SK-N-SH treated with all-trans-retinoic acid at 6 μM for 48 hours (cell line): ENCODE results near the gene SMAGP.

Source experiments
- ATAC-seq: fragments of 200-7000 bp; cut with Tn5 transposase; 3 replicates; pipeline ENCODE4 v1.9.1; 2020; ENCODE audit warnings: mild to moderate bottlenecking, moderate library complexity
- BACH2 ChIP-seq: fragments of 250-450 bp; sonication (Bioruptor Pico); IDR thresholded peaks from 2 replicates; pipeline ENCODE4 v1.9.0; 2021; ENCODE audit warnings: mild to moderate bottlenecking, borderline replicate concordance
- CSDC2 ChIP-seq: fragments of 250-450 bp; sonication (Bioruptor Pico); IDR thresholded peaks from 2 replicates; pipeline ENCODE4 v1.5.0; 2020; ENCODE audit warnings: mild to moderate bottlenecking, moderate library complexity
- ESRRG ChIP-seq: fragments of 250-450 bp; sonication (Bioruptor Pico); IDR thresholded peaks from 2 replicates; pipeline ENCODE4 v1.6.1; 2021; ENCODE audit warnings: mild to moderate bottlenecking
- GLIS3 ChIP-seq: fragments of 250-450 bp; sonication (Bioruptor Pico); IDR thresholded peaks from 2 replicates; pipeline ENCODE4 v1.5.0; 2020; ENCODE audit warnings: mild to moderate bottlenecking, moderate library complexity
- ISL1 ChIP-seq: fragments of 250-450 bp; sonication (Bioruptor Pico); IDR thresholded peaks from 2 replicates; pipeline ENCODE4 v2.1.2; 2022; ENCODE audit warnings: mild to moderate bottlenecking, moderate library complexity
- PPARA ChIP-seq: fragments of 250-450 bp; sonication (Bioruptor Pico); IDR thresholded peaks from 2 replicates; pipeline ENCODE4 v1.5.0; 2020; ENCODE audit warnings: mild to moderate bottlenecking, borderline replicate concordance
- RARB ChIP-seq: fragments of 250-450 bp; sonication (Bioruptor Pico); IDR thresholded peaks from 2 replicates; pipeline ENCODE4 v1.8.0; 2021; ENCODE audit warnings: mild to moderate bottlenecking, moderate library complexity
- SNAI2 ChIP-seq: fragments of 250-450 bp; sonication (Bioruptor Pico); IDR thresholded peaks from 2 replicates; pipeline ENCODE4 v1.5.0; 2020; ENCODE audit warnings: mild to moderate bottlenecking, moderate library complexity
- TCF4 ChIP-seq: fragments of 250-450 bp; sonication (Bioruptor Pico); IDR thresholded peaks from 2 replicates; pipeline ENCODE4 v1.8.0; 2021; ENCODE audit warnings: mild to moderate bottlenecking, moderate library complexity, borderline replicate concordance
- TOX ChIP-seq: fragments of 250-450 bp; sonication (Bioruptor Pico); IDR thresholded peaks from 2 replicates; pipeline ENCODE4 v1.8.0; 2021; ENCODE audit warnings: mild to moderate bottlenecking, moderate library complexity, borderline replicate concordance
- ZC3H10 ChIP-seq: fragments of 250-450 bp; sonication (Bioruptor Pico); IDR thresholded peaks from 2 replicates; pipeline ENCODE4 v1.5.1; 2021; ENCODE audit warnings: mild to moderate bottlenecking, moderate library complexity
- ZFP3 ChIP-seq: fragments of 250-450 bp; sonication (Bioruptor Pico); IDR thresholded peaks from 2 replicates; pipeline ENCODE4 v1.5.0; 2020; ENCODE audit warnings: mild to moderate bottlenecking, moderate library complexity
- ZNF565 ChIP-seq: fragments of 450-650 bp; formaldehyde crosslinking; conservative IDR thresholded peaks from 2 replicates; pipeline ENCODE4 v1.5.0; 2020; ENCODE audit warnings: low read depth, mild to moderate bottlenecking, moderate library complexity
- ZNF70 ChIP-seq: fragments of 450-650 bp; formaldehyde crosslinking; IDR thresholded peaks from 2 replicates; pipeline ENCODE4 v1.5.0; 2020; ENCODE audit warnings: mild to moderate bottlenecking, moderate library complexity
- ZNF8 ChIP-seq: fragments of 450-650 bp; formaldehyde crosslinking; IDR thresholded peaks from 2 replicates; pipeline ENCODE4 v1.5.0; 2020; ENCODE audit warnings: mild to moderate bottlenecking, moderate library complexity
- TF ChIP-seq, protein P1 (sequence below): fragments of 250-450 bp; sonication (Bioruptor Pico); IDR thresholded peaks from 2 replicates; pipeline ENCODE4 v1.8.0; 2021; ENCODE audit warnings: low read depth, mild to moderate bottlenecking, moderate library complexity, borderline replicate concordance
- TF ChIP-seq, protein P2 (sequence below): fragments of 250-450 bp; sonication (Bioruptor Pico); IDR thresholded peaks from 2 replicates; pipeline ENCODE4 v1.8.0; 2020; ENCODE audit warnings: mild to moderate bottlenecking, moderate library complexity, borderline replicate concordance
- TF ChIP-seq, protein P3 (sequence below): fragments of 250-450 bp; sonication (Bioruptor Pico); IDR thresholded peaks from 2 replicates; pipeline ENCODE4 v1.5.1; 2020; ENCODE audit warnings: low read depth, mild to moderate bottlenecking, moderate library complexity
- TF ChIP-seq, protein P4 (sequence below): fragments of 250-450 bp; sonication (Bioruptor Pico); IDR thresholded peaks from 2 replicates; pipeline ENCODE4 v1.5.0; 2020; ENCODE audit warnings: mild to moderate bottlenecking, moderate library complexity
- TF ChIP-seq, protein P5 (sequence below): fragments of 250-450 bp; sonication (Bioruptor Pico); IDR thresholded peaks from 2 replicates; pipeline ENCODE4 v1.5.1; 2021; ENCODE audit warnings: mild to moderate bottlenecking, moderate library complexity

Gene SMAGP

DNA sequence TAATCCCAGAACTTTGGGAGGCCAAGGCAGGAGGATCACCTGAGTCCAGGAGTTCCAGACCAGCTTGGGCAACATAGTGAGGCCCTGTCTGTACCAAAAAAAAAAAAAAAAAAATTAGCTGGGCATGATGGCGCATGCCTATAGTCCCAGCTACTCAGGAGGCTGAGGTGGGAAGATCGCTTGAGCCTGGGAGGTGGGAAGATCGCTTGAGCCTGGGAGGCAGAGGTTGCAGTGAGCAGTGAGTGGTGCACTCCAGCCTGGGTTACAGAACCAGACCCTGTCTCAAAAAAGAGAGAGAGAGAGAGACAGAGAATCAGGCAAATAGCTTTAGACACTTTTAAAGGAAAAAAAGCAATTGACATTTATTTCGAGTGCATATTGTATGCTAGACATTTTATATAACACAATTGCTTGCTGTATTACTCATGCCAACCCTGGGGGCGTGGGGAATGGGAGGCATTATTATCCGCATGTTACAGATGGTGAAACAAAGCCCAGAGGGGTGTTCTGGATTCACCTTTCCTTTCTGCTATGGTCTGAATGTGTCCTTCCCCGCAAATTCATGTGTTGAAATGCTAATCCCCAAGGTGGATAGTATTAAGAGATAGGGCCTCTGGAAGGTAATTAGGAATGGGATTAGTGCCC is 62.1 kb downstream of the SMAGP start (continued):
- TF ChIP-seq, protein P1, sequence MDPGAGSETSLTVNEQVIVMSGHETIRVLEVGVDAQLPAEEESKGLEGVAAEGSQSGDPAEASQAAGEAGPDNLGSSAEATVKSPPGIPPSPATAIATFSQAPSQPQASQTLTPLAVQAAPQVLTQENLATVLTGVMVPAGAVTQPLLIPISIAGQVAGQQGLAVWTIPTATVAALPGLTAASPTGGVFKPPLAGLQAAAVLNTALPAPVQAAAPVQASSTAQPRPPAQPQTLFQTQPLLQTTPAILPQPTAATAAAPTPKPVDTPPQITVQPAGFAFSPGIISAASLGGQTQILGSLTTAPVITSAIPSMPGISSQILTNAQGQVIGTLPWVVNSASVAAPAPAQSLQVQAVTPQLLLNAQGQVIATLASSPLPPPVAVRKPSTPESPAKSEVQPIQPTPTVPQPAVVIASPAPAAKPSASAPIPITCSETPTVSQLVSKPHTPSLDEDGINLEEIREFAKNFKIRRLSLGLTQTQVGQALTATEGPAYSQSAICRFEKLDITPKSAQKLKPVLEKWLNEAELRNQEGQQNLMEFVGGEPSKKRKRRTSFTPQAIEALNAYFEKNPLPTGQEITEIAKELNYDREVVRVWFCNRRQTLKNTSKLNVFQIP = no peak
- TF ChIP-seq ZNF8 = no peak

DNA sequence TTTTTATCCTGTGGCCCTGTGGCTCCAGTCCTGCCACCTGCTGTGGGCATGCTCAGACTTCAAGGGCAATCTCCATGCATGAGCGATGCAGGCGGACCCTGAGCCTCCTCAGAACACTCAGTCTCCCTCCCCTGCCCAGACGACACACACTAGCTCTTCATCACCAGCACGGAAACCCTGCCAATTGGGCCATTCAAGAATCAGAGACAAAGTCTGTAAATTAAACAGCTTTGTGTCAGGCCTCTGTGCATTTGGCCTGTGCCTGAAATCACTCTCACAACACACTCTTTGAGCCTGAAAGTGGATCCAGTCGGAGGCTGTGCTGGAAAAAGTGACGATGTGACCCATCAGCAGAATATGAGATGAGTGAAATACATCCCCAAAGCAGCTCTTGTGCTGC is 64.9 kb downstream of the SMAGP start:
- ATAC-seq = no peak
- TF ChIP-seq ZC3H10 (CRISPR knock-in tag) = no peak
- no peak for TF ChIP-seq ZNF70
- TF ChIP-seq, protein P2, sequence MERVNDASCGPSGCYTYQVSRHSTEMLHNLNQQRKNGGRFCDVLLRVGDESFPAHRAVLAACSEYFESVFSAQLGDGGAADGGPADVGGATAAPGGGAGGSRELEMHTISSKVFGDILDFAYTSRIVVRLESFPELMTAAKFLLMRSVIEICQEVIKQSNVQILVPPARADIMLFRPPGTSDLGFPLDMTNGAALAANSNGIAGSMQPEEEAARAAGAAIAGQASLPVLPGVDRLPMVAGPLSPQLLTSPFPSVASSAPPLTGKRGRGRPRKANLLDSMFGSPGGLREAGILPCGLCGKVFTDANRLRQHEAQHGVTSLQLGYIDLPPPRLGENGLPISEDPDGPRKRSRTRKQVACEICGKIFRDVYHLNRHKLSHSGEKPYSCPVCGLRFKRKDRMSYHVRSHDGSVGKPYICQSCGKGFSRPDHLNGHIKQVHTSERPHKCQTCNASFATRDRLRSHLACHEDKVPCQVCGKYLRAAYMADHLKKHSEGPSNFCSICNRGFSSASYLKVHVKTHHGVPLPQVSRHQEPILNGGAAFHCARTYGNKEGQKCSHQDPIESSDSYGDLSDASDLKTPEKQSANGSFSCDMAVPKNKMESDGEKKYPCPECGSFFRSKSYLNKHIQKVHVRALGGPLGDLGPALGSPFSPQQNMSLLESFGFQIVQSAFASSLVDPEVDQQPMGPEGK (CRISPR knock-in tag) = no peak
- no peak for TF ChIP-seq ESRRG (CRISPR knock-in tag)
- TF ChIP-seq BACH2 (CRISPR knock-in tag) = no peak
- TF ChIP-seq ZNF8 = no peak
- TF ChIP-seq, protein P1 = no peak
- no peak for TF ChIP-seq ZNF565 (CRISPR knock-in tag)
- TF ChIP-seq, protein P3, sequence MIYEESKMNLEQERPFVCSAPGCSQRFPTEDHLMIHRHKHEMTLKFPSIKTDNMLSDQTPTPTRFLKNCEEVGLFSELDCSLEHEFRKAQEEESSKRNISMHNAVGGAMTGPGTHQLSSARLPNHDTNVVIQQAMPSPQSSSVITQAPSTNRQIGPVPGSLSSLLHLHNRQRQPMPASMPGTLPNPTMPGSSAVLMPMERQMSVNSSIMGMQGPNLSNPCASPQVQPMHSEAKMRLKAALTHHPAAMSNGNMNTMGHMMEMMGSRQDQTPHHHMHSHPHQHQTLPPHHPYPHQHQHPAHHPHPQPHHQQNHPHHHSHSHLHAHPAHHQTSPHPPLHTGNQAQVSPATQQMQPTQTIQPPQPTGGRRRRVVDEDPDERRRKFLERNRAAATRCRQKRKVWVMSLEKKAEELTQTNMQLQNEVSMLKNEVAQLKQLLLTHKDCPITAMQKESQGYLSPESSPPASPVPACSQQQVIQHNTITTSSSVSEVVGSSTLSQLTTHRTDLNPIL (CRISPR knock-in tag) = no peak
- TF ChIP-seq TCF4 = no peak
- no peak for TF ChIP-seq CSDC2
- TF ChIP-seq, protein P4, sequence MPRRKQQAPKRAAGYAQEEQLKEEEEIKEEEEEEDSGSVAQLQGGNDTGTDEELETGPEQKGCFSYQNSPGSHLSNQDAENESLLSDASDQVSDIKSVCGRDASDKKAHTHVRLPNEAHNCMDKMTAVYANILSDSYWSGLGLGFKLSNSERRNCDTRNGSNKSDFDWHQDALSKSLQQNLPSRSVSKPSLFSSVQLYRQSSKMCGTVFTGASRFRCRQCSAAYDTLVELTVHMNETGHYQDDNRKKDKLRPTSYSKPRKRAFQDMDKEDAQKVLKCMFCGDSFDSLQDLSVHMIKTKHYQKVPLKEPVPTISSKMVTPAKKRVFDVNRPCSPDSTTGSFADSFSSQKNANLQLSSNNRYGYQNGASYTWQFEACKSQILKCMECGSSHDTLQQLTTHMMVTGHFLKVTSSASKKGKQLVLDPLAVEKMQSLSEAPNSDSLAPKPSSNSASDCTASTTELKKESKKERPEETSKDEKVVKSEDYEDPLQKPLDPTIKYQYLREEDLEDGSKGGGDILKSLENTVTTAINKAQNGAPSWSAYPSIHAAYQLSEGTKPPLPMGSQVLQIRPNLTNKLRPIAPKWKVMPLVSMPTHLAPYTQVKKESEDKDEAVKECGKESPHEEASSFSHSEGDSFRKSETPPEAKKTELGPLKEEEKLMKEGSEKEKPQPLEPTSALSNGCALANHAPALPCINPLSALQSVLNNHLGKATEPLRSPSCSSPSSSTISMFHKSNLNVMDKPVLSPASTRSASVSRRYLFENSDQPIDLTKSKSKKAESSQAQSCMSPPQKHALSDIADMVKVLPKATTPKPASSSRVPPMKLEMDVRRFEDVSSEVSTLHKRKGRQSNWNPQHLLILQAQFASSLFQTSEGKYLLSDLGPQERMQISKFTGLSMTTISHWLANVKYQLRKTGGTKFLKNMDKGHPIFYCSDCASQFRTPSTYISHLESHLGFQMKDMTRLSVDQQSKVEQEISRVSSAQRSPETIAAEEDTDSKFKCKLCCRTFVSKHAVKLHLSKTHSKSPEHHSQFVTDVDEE (CRISPR knock-in tag) = no peak
- no peak for TF ChIP-seq PPARA (CRISPR knock-in tag)
- TF ChIP-seq, protein P5, sequence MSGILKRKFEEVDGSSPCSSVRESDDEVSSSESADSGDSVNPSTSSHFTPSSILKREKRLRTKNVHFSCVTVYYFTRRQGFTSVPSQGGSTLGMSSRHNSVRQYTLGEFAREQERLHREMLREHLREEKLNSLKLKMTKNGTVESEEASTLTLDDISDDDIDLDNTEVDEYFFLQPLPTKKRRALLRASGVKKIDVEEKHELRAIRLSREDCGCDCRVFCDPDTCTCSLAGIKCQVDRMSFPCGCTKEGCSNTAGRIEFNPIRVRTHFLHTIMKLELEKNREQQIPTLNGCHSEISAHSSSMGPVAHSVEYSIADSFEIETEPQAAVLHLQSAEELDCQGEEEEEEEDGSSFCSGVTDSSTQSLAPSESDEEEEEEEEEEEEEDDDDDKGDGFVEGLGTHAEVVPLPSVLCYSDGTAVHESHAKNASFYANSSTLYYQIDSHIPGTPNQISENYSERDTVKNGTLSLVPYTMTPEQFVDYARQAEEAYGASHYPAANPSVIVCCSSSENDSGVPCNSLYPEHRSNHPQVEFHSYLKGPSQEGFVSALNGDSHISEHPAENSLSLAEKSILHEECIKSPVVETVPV = no peak

DNA sequence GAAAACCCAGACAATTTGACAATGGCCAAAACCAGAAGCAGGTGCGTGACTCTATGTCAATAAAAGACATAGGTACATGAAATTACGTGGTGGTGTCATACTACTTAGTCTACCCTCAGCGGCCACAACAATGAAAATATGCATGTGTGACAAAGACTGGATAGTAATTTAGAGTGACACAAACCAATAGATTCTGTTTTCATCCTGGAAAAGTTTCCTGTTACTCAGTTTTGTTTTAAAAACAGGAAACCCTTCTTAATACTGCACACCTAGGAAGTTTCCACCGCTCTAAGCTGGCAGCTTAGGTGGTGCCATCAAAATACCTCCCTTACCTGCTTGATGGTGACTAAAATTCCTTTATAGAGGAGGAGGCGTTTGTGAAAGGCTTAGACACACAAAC is 67.5 kb downstream of the SMAGP start:
- ATAC-seq = no peak
- TF ChIP-seq, protein P1 = no peak
- TF ChIP-seq ZNF70 (no peak), GLIS3 (CRISPR knock-in tag) (no peak), CSDC2 (no peak), ZC3H10 (CRISPR knock-in tag) (no peak), ZNF565 (CRISPR knock-in tag) (no peak), RARB (CRISPR knock-in tag) (no peak), BACH2 (CRISPR knock-in tag) (no peak), ISL1 (CRISPR knock-in tag) (no peak), ZNF8 (no peak), PPARA (CRISPR knock-in tag) (no peak), TOX (CRISPR knock-in tag) (no peak), ZFP3 (CRISPR knock-in tag) (no peak), SNAI2 (CRISPR knock-in tag) (no peak)
- TF ChIP-seq, protein P3 (CRISPR knock-in tag) = no peak
- TF ChIP-seq, protein P4 (CRISPR knock-in tag) = no peak
